HL-60 (cell line): ENCODE measurements around the gene GALNT14.

Experiments used
- CTCF ChIP-seq: IDR thresholded peaks from one replicate; pipeline ENCODE4 v1.5.1; 2011; ENCODE audit warnings: low read length, control low read depth, inconsistent platforms; ENCODE audit not compliant: insufficient read depth
- POLR2AphosphoS5 ChIP-seq: IDR thresholded peaks from 2 replicates; pipeline ENCODE4 v1.6.1; 2012; ENCODE audit warnings: low read depth
- SPI1 ChIP-seq: IDR thresholded peaks from 2 replicates; pipeline ENCODE4 v1.6.1; 2012; ENCODE audit warnings: low read depth, mild to moderate bottlenecking, borderline replicate concordance

- TF ChIP-seq CTCF (no peak), SPI1 (no peak), POLR2AphosphoS5 (no peak)
Observed at GRCh38 chr2:31136000-31136399, 2.2 kb downstream of the GALNT14 start.
